Measurements from ENCODE around the gene FBXO2. TPM values are rescaled to one million over a fixed set of nuclear protein-coding genes. Genes with fewer than 3 reads are reported as not detected.

Gene FBXO2
- total RNA-seq, 1 experiment from 2014 or later = not detected

DNA sequence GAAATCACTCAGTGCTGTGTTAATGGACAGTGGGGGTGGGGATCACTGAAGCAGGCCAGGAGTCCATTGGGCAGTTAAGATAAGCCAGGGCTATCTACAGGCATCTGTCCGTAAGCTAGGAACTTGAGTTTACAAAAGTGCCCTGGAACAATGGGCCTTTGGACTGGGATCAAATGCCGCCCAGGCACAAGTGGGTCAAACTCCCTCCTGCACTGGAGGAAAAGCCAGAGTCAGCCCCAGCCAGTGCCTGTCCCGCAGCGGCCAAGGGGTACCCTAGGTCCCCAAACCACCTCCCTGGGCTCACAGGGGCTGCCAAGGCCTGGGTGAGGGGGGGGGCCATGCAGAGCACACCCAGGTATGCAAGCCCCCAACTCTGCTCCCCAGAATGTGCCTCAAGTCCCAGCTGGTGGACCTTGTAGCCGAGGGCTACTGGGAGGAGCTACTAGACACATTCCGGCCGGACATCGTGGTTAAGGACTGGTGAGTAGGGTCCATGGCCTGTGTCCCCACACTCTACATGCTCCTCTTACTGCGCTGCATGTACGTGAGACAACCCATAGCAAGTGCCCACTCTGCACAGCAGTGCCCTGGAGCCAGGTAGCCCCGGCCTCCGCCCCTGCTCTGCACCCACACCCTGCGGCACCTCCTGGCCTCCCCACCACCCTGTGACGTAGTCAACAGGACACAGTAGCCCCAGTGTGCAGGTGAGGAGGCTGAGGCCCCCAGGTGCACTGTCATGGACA is 17.5 kb upstream of the FBXO2 start:
- no peaks in the 10 kb centered on the region for H3K9me3 ChIP-seq (replicated peaks)
- H3K27ac ChIP-seq = no peak overlapping the region
- peaks cover 34% of the 10 kb centered on the region for H3K36me3 ChIP-seq
- H3K4me1 ChIP-seq = no peaks in the 10 kb centered on the region
- H3K4me3 ChIP-seq = no peak overlapping the region
- DNase-seq = no peak
- no peaks in the 10 kb centered on the region for H3K27me3 ChIP-seq

DNA sequence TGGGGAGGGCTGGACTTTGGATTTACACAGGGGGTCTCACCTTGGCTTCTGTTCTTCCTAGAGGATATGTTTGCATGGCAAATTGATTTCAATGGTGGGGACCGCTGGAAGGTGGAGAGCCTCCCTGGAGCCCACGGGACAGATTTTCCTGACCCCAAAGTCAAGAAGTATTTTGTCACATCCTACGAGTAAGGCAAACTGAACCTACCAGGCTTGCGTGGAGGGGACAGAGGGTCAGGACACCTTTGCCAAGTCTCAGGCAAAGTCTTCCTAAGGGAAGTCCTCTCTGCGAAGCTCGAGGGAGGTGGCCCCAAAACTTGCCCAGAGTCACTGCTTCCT is 16.9 kb upstream of the FBXO2 start:
- no peaks in the 10 kb centered on the region for H3K27me3 ChIP-seq
- peaks cover 30% of the 10 kb centered on the region for H3K36me3 ChIP-seq
- H3K4me3 ChIP-seq = no peak overlapping the region
- no peaks in the 10 kb centered on the region for H3K9me3 ChIP-seq (replicated peaks)
- DNase-seq = no peak
- no peaks in the 10 kb centered on the region for H3K4me1 ChIP-seq
- no peak overlapping the region for H3K27ac ChIP-seq

- Histone ChIP-seq H3K4me3 (no peak overlapping the region), H3K4me1 (no peaks in the 10 kb centered on the region), H3K9me3 (replicated peaks) (no peaks in the 10 kb centered on the region), H3K27ac (no peak overlapping the region), H3K36me3 (peaks cover 27% of the 10 kb centered on the region), H3K27me3 (no peaks in the 10 kb centered on the region)
- no peak for DNase-seq
These were observed 16.5 kb upstream of the FBXO2 start for GRCh38 chr1:11670747-11671146.

- H3K27me3 ChIP-seq = no peaks in the 10 kb centered on the region
- no peaks in the 10 kb centered on the region for H3K4me1 ChIP-seq
- H3K27ac ChIP-seq = no peak overlapping the region
- H3K4me3 ChIP-seq = no peak overlapping the region
- H3K36me3 ChIP-seq = peaks cover 5% of the 10 kb centered on the region; the same call in 1 of the 2 replicates
- no peak for DNase-seq
- no peaks in the 10 kb centered on the region for H3K9me3 ChIP-seq (replicated peaks)
These were observed 14.3 kb upstream of the FBXO2 start for GRCh38 chr1:11668516-11668915.

DNA sequence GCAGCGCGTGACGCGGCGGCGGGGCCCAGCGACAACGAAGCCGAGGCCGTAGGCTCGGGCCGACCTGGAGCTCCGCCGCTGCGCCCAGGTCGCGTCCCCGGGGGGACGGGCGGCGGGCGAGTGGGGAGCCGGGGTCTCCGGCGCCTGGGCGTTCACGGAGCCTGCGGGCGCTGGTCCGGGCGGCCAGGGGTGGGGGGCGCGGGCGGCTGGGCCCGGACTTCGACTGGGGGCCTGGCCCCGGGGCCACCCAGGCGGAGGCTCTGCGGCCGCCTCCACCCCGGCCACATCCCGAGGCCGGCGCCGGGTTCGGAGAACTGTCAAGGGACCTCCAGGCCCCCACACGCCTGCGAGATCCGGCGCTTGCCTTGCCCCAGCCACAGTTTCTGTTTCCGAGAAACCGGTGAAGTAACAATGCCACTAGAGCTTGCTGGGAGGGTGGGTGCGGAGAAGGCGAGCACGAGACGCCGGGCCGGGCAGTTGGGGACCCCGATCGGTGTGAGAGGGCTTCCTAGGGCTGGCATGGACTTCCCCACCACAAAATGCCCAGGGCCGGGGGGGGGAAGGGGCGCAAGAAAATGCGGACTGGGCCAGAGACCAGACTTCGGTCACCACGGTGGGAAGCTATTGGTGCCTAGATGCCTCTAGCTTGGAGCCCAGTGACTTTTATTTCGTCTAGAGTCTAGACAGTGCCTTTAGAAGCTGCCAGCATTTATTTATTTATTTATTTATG is 10.3 kb upstream of the FBXO2 start:
- Histone ChIP-seq H3K27ac (no peak overlapping the region), H3K9me3 (replicated peaks) (no peaks in the 10 kb centered on the region), H3K27me3 (no peaks in the 10 kb centered on the region), H3K4me3 (no peak overlapping the region), H3K36me3 (no peaks in the 10 kb centered on the region), H3K4me1 (no peaks in the 10 kb centered on the region)
- DNase-seq = no peak

GRCh38 chr1:11661103-11661502 is 6.9 kb upstream of the FBXO2 start:
- no peak for DNase-seq
- H3K36me3 ChIP-seq = no peaks in the 10 kb centered on the region
- no peak overlapping the region for H3K27ac ChIP-seq
- H3K4me3 ChIP-seq = no peak overlapping the region
- H3K4me1 ChIP-seq = no peaks in the 10 kb centered on the region
- H3K9me3 ChIP-seq (replicated peaks) = no peaks in the 10 kb centered on the region
- no peaks in the 10 kb centered on the region for H3K27me3 ChIP-seq

DNA sequence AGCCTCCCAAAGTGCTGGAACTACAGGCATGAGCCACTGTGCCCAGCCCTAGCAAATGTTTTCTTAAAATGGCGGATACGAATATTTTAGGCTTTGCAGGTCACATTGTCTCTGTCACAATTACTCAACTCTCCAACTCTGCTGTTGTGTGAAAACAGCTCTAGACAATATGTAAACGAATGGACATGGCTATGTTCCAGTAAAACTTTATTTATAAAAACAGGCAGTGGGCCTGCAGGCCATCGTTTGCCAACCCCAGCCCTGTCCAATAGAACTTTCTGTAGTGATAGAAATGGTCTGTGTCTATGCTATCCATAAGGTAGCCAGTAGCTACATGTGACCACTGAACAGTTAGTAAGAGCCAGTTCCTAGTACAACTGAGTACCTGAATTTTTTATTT is 5.5 kb upstream of the FBXO2 start:
- H3K27me3 ChIP-seq = no peaks in the 10 kb centered on the region
- no peaks in the 10 kb centered on the region for H3K9me3 ChIP-seq (replicated peaks)
- no peaks in the 10 kb centered on the region for H3K36me3 ChIP-seq
- H3K4me1 ChIP-seq = no peaks in the 10 kb centered on the region
- H3K4me3 ChIP-seq = no peak overlapping the region
- H3K27ac ChIP-seq = no peak overlapping the region
- DNase-seq = no peak

- Histone ChIP-seq H3K9me3 (replicated peaks) (no peaks in the 10 kb centered on the region), H3K27ac (no peak overlapping the region), H3K4me3 (no peak overlapping the region), H3K27me3 (no peaks in the 10 kb centered on the region), H3K36me3 (no peaks in the 10 kb centered on the region), H3K4me1 (no peaks in the 10 kb centered on the region)
- no peak for DNase-seq
These were observed 4.3 kb upstream of the FBXO2 start for GRCh38 chr1:11658542-11658941.

- Histone ChIP-seq H3K27ac (no peak overlapping the region), H3K4me1 (no peaks in the 10 kb centered on the region), H3K27me3 (peaks cover under 1% of the 10 kb centered on the region; the same call in 1 of the 2 replicates), H3K36me3 (no peaks in the 10 kb centered on the region), H3K9me3 (replicated peaks) (no peaks in the 10 kb centered on the region), H3K4me3 (no peak overlapping the region)
- no peak for DNase-seq
These were observed 3.4 kb upstream of the FBXO2 start for GRCh38 chr1:11657654-11658053.

DNA sequence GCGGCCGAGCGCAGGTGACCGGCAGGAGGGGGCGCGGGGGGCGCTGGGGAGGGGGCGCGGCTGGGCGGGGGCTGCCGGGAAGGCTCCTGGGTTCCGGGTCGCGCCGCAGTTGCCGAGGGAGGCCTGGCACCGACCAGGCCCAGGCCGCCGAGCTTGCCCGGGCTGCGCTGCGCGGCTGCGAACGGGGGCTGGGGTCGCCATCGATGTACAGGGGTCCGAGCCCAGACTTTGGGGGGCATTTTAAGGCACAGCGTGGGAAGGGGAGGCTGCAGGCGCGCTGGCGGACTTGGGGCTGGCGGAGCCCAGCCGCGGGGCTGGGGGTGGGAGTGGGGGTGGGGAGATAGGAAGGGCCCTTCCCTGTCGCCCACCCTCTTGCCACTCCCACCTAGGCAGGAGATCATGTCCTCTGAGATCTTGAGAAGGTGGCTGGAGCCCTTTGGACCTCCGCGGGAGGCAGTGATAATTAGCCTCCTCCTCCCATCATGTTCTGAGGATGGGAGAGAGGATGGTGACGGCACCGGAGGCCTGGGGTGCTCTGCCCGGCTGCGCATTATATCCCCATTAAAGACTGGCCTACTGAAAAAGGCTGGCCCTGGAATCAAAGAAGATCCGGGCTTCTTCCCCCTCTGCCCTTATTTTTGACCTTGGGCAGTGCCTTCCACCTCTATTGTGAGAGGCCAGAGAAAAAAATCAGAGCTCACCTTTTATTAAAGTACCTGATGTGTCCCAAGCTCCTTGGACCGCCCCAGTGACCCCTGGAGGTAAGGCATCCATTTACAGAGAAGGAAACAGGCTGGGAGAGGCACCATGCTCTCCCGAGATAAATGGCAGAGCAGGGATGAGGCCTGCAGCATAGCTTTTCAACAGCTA is 945 bp upstream of the FBXO2 start:
- Histone ChIP-seq H3K9me3 (replicated peaks) (no peaks in the 10 kb centered on the region), H3K4me3 (no peak overlapping the region), H3K27me3 (peaks cover 15% of the 10 kb centered on the region), H3K36me3 (no peaks in the 10 kb centered on the region), H3K4me1 (no peaks in the 10 kb centered on the region), H3K27ac (no peak overlapping the region)
- no peak for DNase-seq

DNA sequence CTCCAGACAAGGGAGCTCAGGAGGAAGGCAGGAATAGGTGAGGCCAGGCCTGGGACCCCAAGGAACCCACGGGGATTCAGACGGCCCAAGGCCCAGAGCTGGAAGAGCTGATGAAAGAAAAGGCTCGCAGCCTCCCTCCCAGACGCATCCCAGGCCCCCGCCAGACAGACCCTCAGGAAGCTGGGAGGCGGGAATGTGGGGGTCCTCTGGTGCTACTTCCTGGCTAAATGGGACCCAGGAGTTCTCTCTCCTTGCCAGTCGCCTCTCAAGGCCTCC is 430 bp downstream of the FBXO2 start:
- peaks cover 18% of the 10 kb centered on the region for H3K27me3 ChIP-seq
- no peak overlapping the region for H3K27ac ChIP-seq
- DNase-seq = no peak
- no peaks in the 10 kb centered on the region for H3K4me1 ChIP-seq
- no peak overlapping the region for H3K4me3 ChIP-seq
- H3K9me3 ChIP-seq (replicated peaks) = no peaks in the 10 kb centered on the region
- no peaks in the 10 kb centered on the region for H3K36me3 ChIP-seq

GRCh38 chr1:11653101-11653860 is 948 bp downstream of the FBXO2 start:
- H3K4me1 ChIP-seq = no peaks in the 10 kb centered on the region
- H3K27ac ChIP-seq = no peak overlapping the region
- no peak overlapping the region for H3K4me3 ChIP-seq
- no peak for DNase-seq
- H3K9me3 ChIP-seq (replicated peaks) = no peaks in the 10 kb centered on the region
- H3K36me3 ChIP-seq = no peaks in the 10 kb centered on the region
- peaks cover 19% of the 10 kb centered on the region for H3K27me3 ChIP-seq

DNA sequence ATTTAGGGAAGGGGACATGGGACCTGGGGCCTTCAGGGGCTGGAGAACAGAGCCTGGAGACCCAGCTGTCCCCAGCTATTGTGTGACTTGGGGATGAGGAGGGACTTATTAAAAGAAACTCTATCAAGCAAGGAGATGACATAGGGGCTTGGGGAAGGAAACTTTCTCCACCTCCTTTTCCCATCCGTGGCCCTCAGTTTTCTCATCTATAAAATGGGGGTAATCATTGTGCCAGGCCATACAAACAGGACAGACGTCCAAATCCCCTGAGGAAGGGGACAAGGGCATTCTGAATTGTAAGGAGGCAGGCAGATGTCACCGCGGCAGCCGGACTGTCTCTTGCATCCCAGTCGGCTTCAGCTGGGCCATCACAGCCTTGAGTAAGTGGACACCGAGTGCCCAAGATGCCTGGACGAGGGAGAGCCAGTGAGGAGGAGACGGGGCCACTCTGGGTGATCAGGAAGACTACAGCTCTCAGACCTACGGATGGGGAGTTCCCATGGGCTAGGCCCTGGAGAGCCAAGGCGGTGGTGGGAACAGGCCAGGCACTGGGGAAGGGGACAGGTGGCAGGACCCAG is 1.9 kb downstream of the FBXO2 start:
- Histone ChIP-seq H3K4me1 (no peaks in the 10 kb centered on the region), H3K4me3 (no peak overlapping the region), H3K9me3 (replicated peaks) (no peaks in the 10 kb centered on the region), H3K27ac (no peak overlapping the region), H3K27me3 (peaks cover 24% of the 10 kb centered on the region), H3K36me3 (no peaks in the 10 kb centered on the region)
- DNase-seq = no peak

DNA sequence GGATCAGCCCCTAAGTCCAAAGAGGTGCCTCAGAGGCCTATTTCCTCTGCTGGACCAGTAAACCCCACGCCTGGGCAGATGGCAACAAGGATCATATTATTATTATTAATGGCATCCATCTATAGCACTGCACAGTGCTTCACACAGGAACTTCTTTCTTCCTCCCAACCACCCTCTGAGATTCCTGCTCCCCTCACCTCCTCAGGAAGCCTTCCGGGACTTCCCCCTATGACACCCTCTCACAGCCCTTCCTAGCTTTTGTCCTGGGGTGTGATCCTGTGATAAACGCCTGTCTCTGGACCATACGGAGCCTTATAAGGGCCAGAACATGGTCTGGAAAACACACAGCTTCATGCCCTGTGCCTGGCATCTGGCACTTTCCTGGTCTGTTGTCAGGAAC is 3.2 kb downstream of the FBXO2 start:
- Histone ChIP-seq H3K4me3 (no peak overlapping the region), H3K4me1 (no peaks in the 10 kb centered on the region), H3K36me3 (no peaks in the 10 kb centered on the region), H3K27me3 (peaks cover 24% of the 10 kb centered on the region), H3K27ac (no peak overlapping the region), H3K9me3 (replicated peaks) (no peaks in the 10 kb centered on the region)
- no peak for DNase-seq

Data from SJCRH30 (cell line).